Caco-2 (cell line): ENCODE data around the gene MX2. TPM values are rescaled to one million over a fixed set of nuclear protein-coding genes. Genes with fewer than 3 reads are reported as not detected.
"Not testable (repeated sequence)": the region's sequence is repeated elsewhere in the genome, so short reads cannot be mapped to it uniquely, and the experiment has no call there.

Experiments
- BruUV-seq: library from RNA; stranded (reverse); fragments of 400-500 nt; replicated peaks from 2 replicates; lab custom pipeline; 2021; lab: Mats Ljungman, UMichigan
- CTCF ChIA-PET: fragments of 300-600 bp; sonication (Branson Sonifier 250); formaldehyde crosslinking; loops from one replicate; lab custom pipeline; 2022; ENCODE audit warnings: antibody characterized with exemption; lab: Charles Lee
- POLR2A ChIA-PET: fragments of 300-600 bp; sonication (Branson Sonifier 250); formaldehyde crosslinking; loops from one replicate; lab custom pipeline; 2022; ENCODE audit warnings: antibody characterized with exemption; lab: Charles Lee
- DNase-seq, 2 experiments: peaks; one replicate each; pipeline versions ENCODE4 v3.0.0 to v3.0.0-alpha.2; 2020 to 2022
- H3K27me3 ChIP-seq: replicated peaks from 2 replicates; pipeline ENCODE4 v1.6.0; 2011; ENCODE audit warnings: low read length; ENCODE audit not compliant: control insufficient read depth, insufficient read depth
- H3K36me3 ChIP-seq: 2 replicates; pipeline ENCODE4 v1.5.1; 2011; ENCODE audit warnings: low read length; ENCODE audit not compliant: control insufficient read depth, insufficient read depth
- H3K4me1 ChIP-seq: fragments of 250-450 bp; sonication (Bioruptor Pico); 2 replicates; pipeline ENCODE4 v1.5.1; 2020; ENCODE audit warnings: mild to moderate bottlenecking
- H3K4me3 ChIP-seq: 2 replicates; pipeline ENCODE4 v1.5.1; 2011; ENCODE audit warnings: low read depth, mild to moderate bottlenecking, control low read depth, low read length
- H3K9me3 ChIP-seq: fragments of 250-450 bp; sonication (Bioruptor Pico); 2 replicates; pipeline ENCODE4 v1.5.1; 2020; ENCODE audit warnings: mild to moderate bottlenecking, moderate library complexity
- H3K27ac Mint-ChIP-seq: one replicate; pipeline ENCODE4 v1.8.0; 2022; ENCODE audit warnings: mixed read lengths; ENCODE audit not compliant: unreplicated experiment
- H3K27me3 Mint-ChIP-seq: one replicate; pipeline ENCODE4 v1.8.0; 2022; ENCODE audit warnings: mixed read lengths; ENCODE audit not compliant: insufficient read depth, unreplicated experiment
- H3K36me3 Mint-ChIP-seq: one replicate; pipeline ENCODE4 v1.8.0; 2022; ENCODE audit warnings: mild to moderate bottlenecking, mixed read lengths; ENCODE audit not compliant: insufficient read depth, unreplicated experiment
- H3K4me1 Mint-ChIP-seq: one replicate; pipeline ENCODE4 v1.8.0; 2022; ENCODE audit warnings: low read depth, mixed read lengths; ENCODE audit not compliant: unreplicated experiment
- H3K4me3 Mint-ChIP-seq: one replicate; pipeline ENCODE4 v1.8.0; 2022; ENCODE audit warnings: mild to moderate bottlenecking, moderate library complexity, mixed read lengths; ENCODE audit not compliant: unreplicated experiment
- H3K9me3 Mint-ChIP-seq: one replicate; pipeline ENCODE4 v1.8.0; 2022; ENCODE audit warnings: mixed read lengths; ENCODE audit not compliant: unreplicated experiment
- CTCF ChIP-seq, 2 experiments: fragments of 200-600 bp in 1 of 2; IDR thresholded peaks; 1 replicate in 1 of 2; 2 replicates in 1 of 2; pipeline versions ENCODE4 v1.5.1 to v1.8.0; 2011 to 2022; ENCODE audit warnings: antibody characterized with exemption in 1 of 2, control low read depth in 1 of 2, inconsistent platforms in 1 of 2, low read depth in 1 of 2, low read length in 1 of 2, mild to moderate bottlenecking in 1 of 2, moderate library complexity in 1 of 2; ENCODE audit not compliant: insufficient read depth in 1 of 2, severe bottlenecking in 1 of 2, unreplicated experiment in 1 of 2
- intact Hi-C: fragments of 100-400 bp; cut with micrococcal nuclease; formaldehyde crosslinking; loops from one replicate; pipeline ENCODE4 v1.10.0; 2022; ENCODE audit not compliant: unreplicated experiment
- total RNA-seq: library from RNA; stranded (reverse); gene quantifications from 2 replicates; pipeline ENCODE4 v1.2.3, GENCODE V29; 2022

Gene MX2
- total RNA-seq, 1 experiment from 2014 or later = 0.84 TPM

GRCh38 chr21:41359286-41359685 is 2.5 kb upstream of the MX2 start:
- BruUV-seq = no TSS peak
- H3K36me3 Mint-ChIP-seq = no peaks in the 10 kb centered on the region
- Histone ChIP-seq H3K36me3 (no peaks in the 10 kb centered on the region), H3K9me3 (no peaks in the 10 kb centered on the region), H3K4me1 (peaks cover 4% of the 10 kb centered on the region; the same call in 1 of the 2 replicates), H3K27me3 (no peaks in the 10 kb centered on the region), H3K4me3 (no peak overlapping the region)
- ChIA-PET POLR2A (no interaction called here), CTCF (interaction anchor here (3.7 kb wide), 1 partner anchor 76 kb away, joined by 18 read pairs; no protein-coding TSS in a partner anchor)
- no peak for DNase-seq
- no peak overlapping the region for H3K27ac Mint-ChIP-seq
- H3K9me3 Mint-ChIP-seq = no peaks in the 10 kb centered on the region
- no peaks in the 10 kb centered on the region for H3K27me3 Mint-ChIP-seq
- intact Hi-C loops = no loop called here
- peak in 1 of 2 experiments; percentile 14 for TF ChIP-seq CTCF (IDR thresholded peaks at IDR 0.05; ENCODE audit: insufficient read depth in 1 of 2, low read depth in 1 of 2, low read length in 1 of 2, severe bottlenecking in 1 of 2, unreplicated experiment in 1 of 2)
- peaks cover 11% of the 10 kb centered on the region for H3K4me1 Mint-ChIP-seq
- H3K4me3 Mint-ChIP-seq = no peak overlapping the region

GRCh38 chr21:41359754-41360071 is 2.1 kb upstream of the MX2 start:
- H3K4me1 ChIP-seq, BruUV-seq, H3K27me3 ChIP-seq, H3K36me3 ChIP-seq, DNase-seq, H3K27me3 Mint-ChIP-seq, H3K4me3 Mint-ChIP-seq, H3K4me3 ChIP-seq, POLR2A ChIA-PET, H3K9me3 ChIP-seq, H3K36me3 Mint-ChIP-seq, H3K9me3 Mint-ChIP-seq, intact Hi-C loops, H3K27ac Mint-ChIP-seq: not testable (repeated sequence)
- H3K4me1 Mint-ChIP-seq = peaks cover 11% of the 10 kb centered on the region
- CTCF ChIA-PET = interaction anchor here (3.7 kb wide), 1 partner anchor 76 kb away, joined by 18 read pairs; no protein-coding TSS in a partner anchor

- Mint-ChIP-seq H3K27me3 (no peaks in the 10 kb centered on the region), H3K4me3 (no peak overlapping the region), H3K9me3 (no peaks in the 10 kb centered on the region), H3K27ac (no peak overlapping the region), H3K36me3 (no peaks in the 10 kb centered on the region), H3K4me1 (peaks cover 11% of the 10 kb centered on the region)
- Histone ChIP-seq H3K27me3 (no peaks in the 10 kb centered on the region), H3K36me3 (no peaks in the 10 kb centered on the region), H3K4me1 (peaks cover 4% of the 10 kb centered on the region; the same call in 1 of the 2 replicates), H3K4me3 (no peak overlapping the region), H3K9me3 (no peaks in the 10 kb centered on the region)
- CTCF ChIA-PET = interaction anchor here (1.0 to 3.7 kb wide), 2 partner anchors 77 to 96 kb away, joined by 3 to 18 read pairs; no protein-coding TSS in a partner anchor
- POLR2A ChIA-PET = no interaction called here
- intact Hi-C loops = no loop called here
- no TSS peak for BruUV-seq
- TF ChIP-seq CTCF (IDR thresholded peaks at IDR 0.05; ENCODE audit: insufficient read depth in 1 of 2, low read depth in 1 of 2, low read length in 1 of 2, severe bottlenecking in 1 of 2, unreplicated experiment in 1 of 2) = peak in 1 of 2 experiments; percentile 14
- no peak for DNase-seq
Measured at GRCh38 chr21:41360072-41360821, 1.6 kb upstream of the MX2 start.
